Measurements from ENCODE around the gene WFDC13. TPM values are rescaled to one million over a fixed set of nuclear protein-coding genes. Genes with fewer than 3 reads are reported as not detected.

WFDC13 gene
- polyA plus RNA-seq, 3 donors = not detected

GRCh38 chr20:45742596-45742995 is 40.8 kb downstream of the WFDC13 start:
- H3K9ac ChIP-seq (ENCODE audit: insufficient read depth, low read length, poor library complexity, severe bottlenecking) = no peak overlapping the region
- H2AFZ ChIP-seq (ENCODE audit: insufficient read depth, low read depth, low read length, poor library complexity, severe bottlenecking) = no peak overlapping the region
- no peak overlapping the region for H3K27ac ChIP-seq (ENCODE audit: low read depth in 1 of 2, low read length in 2 of 2)
- Mint-ChIP-seq H3K36me3 (no peaks in the 10 kb centered on the region), H3K27ac (no peak overlapping the region), H3K4me1 (no peaks in the 10 kb centered on the region), H3K27me3 (ENCODE audit: low read depth in 3 of 3) (peaks cover 8 to 25% (median 10%) of the 10 kb centered on the region in 3 donors), H3K4me3 (no peak overlapping the region), H3K9me3 (peaks cover 0 to 4% (median 0%) of the 10 kb centered on the region in 7 donors)
- TF ChIP-seq CTCF (IDR thresholded peaks at IDR 0.05) = no peak
- H3K9me3 ChIP-seq (replicated peaks in 1 of 2; ENCODE audit: control insufficient read depth in 1 of 2, insufficient read depth in 1 of 2, low read length in 2 of 2) = no peaks in the 10 kb centered on the region
- intact Hi-C loops (cut with micrococcal nuclease) = no loop called here
- H3K4me2 ChIP-seq (replicated peaks; ENCODE audit: extremely low read depth, low read length, poor library complexity, severe bottlenecking) = no peak overlapping the region
- H4K20me1 ChIP-seq (ENCODE audit: insufficient read depth, low read length) = no peaks in the 10 kb centered on the region
- no peaks in the 10 kb centered on the region for H3K36me3 ChIP-seq (replicated peaks in 1 of 2; ENCODE audit: control insufficient read depth in 1 of 2, insufficient read depth in 2 of 2, low read length in 2 of 2)
- no peak overlapping the region for H3K4me3 ChIP-seq (replicated peaks in 1 of 3; ENCODE audit: low read depth in 2 of 3, low read length in 3 of 3)
- no peak for DNase-seq
- no peaks in the 10 kb centered on the region for H3K79me2 ChIP-seq (ENCODE audit: insufficient read depth, low read length)
- H3K27me3 ChIP-seq (ENCODE audit: control insufficient read depth in 2 of 2, insufficient read depth in 2 of 2, low read length in 2 of 2) = no peaks in the 10 kb centered on the region
- H3K4me1 ChIP-seq (ENCODE audit: control insufficient read depth in 1 of 2, insufficient read depth in 2 of 2, low read length in 2 of 2) = no peaks in the 10 kb centered on the region
- WGBS (ENCODE audit: insufficient coverage) = 100% methylated on average over 1 of the region's 4 CpGs

GRCh38 chr20:45745015-45745414 is 43.2 kb downstream of the WFDC13 start:
- Histone ChIP-seq H2AFZ (ENCODE audit: insufficient read depth, low read depth, low read length, poor library complexity, severe bottlenecking) (no peak overlapping the region), H3K4me3 (replicated peaks in 1 of 3; ENCODE audit: low read depth in 2 of 3, low read length in 3 of 3) (no peak overlapping the region), H3K9ac (ENCODE audit: insufficient read depth, low read length, poor library complexity, severe bottlenecking) (no peak overlapping the region), H3K27me3 (ENCODE audit: control insufficient read depth in 2 of 2, insufficient read depth in 2 of 2, low read length in 2 of 2) (peaks cover 0 to 2% of the 10 kb centered on the region in 2 donors), H3K9me3 (replicated peaks in 1 of 2; ENCODE audit: control insufficient read depth in 1 of 2, insufficient read depth in 1 of 2, low read length in 2 of 2) (no peaks in the 10 kb centered on the region), H4K20me1 (ENCODE audit: insufficient read depth, low read length) (no peaks in the 10 kb centered on the region), H3K27ac (ENCODE audit: low read depth in 1 of 2, low read length in 2 of 2) (no peak overlapping the region), H3K4me2 (replicated peaks; ENCODE audit: extremely low read depth, low read length, poor library complexity, severe bottlenecking) (no peak overlapping the region), H3K79me2 (ENCODE audit: insufficient read depth, low read length) (no peaks in the 10 kb centered on the region), H3K36me3 (replicated peaks in 1 of 2; ENCODE audit: control insufficient read depth in 1 of 2, insufficient read depth in 2 of 2, low read length in 2 of 2) (no peaks in the 10 kb centered on the region), H3K4me1 (ENCODE audit: control insufficient read depth in 1 of 2, insufficient read depth in 2 of 2, low read length in 2 of 2) (no peaks in the 10 kb centered on the region)
- H3K9me3 Mint-ChIP-seq = peaks cover 0 to 3% (median 0%) of the 10 kb centered on the region in 7 donors
- no peak for DNase-seq
- intact Hi-C loops (cut with micrococcal nuclease) = no loop called here
- no peaks in the 10 kb centered on the region for H3K4me1 Mint-ChIP-seq
- H3K27ac Mint-ChIP-seq = peak overlapping the region in 1 of 7 donors; percentile 15
- no peak overlapping the region for H3K4me3 Mint-ChIP-seq
- TF ChIP-seq CTCF (IDR thresholded peaks at IDR 0.05) = no peak
- no peaks in the 10 kb centered on the region for H3K36me3 Mint-ChIP-seq
- peaks cover 11 to 29% (median 13%) of the 10 kb centered on the region in 3 donors for H3K27me3 Mint-ChIP-seq (ENCODE audit: low read depth in 3 of 3)

Data from CD14-positive monocyte (primary cell).